Esophagus muscularis mucosa (tissue), 3 donors: ENCODE results near the gene ACOXL.

Experiments used
- POLR2A ChIP-seq: fragments of 450-650 bp; IDR thresholded peaks from one replicate; pipeline ENCODE4 v1.6.1; 2017; ENCODE audit warnings: antibody characterized with exemption, moderate library complexity, mild to moderate bottlenecking, low read depth
- TF ChIP-seq, protein P1 (sequence below), 3 experiments: fragments of 200-600 bp in 2 of 3; fragments of 450-650 bp in 1 of 3; sonication (generic) in 2 of 3; IDR thresholded peaks; one replicate each; pipeline ENCODE4 v1.5.1; 2017 to 2019; ENCODE audit warnings: antibody characterized with exemption in 3 of 3, mild to moderate bottlenecking in 2 of 3, moderate library complexity in 1 of 3

DNA sequence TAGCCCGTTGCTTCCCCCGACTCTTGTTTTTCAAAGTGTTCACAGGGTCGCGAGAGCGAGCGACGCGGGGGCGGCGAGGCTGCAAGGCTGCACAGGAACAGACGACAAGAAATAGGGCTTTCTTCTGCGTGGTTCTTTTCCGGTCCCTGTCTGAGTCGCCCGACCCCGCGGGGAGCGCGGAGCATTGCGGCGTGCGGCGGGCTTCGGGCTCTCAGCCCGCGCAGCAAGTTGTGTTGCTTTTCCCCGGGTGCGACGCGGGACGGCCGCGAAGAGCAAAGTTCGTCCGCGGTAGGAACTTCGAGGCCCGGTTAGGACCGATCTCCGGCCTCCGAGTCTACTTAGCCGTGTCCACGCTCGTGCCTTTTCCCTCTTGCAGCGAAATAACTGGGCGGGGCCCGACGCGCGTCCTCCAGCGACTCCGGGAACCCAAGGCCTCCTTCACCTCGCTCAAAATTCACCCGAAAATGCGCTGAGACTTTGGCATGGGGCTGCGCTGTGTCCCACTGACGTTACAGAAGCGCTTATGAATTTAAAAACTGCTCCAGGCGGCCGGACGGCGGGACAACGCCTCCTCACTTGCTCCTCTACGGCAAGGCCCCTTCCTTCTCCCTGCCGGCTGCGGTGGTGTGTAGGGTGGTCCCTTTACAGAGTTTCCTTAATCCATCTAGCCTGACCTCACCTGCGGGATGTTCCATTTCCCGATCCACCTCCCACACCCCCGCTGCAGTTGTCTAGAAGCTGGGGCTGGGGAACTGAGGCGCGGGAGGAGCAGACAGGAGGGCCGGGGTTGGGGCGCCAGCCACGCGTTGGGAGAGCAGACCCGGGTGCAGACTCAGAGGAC, 386.8 kb downstream of the ACOXL start:
- TF ChIP-seq, protein P1, sequence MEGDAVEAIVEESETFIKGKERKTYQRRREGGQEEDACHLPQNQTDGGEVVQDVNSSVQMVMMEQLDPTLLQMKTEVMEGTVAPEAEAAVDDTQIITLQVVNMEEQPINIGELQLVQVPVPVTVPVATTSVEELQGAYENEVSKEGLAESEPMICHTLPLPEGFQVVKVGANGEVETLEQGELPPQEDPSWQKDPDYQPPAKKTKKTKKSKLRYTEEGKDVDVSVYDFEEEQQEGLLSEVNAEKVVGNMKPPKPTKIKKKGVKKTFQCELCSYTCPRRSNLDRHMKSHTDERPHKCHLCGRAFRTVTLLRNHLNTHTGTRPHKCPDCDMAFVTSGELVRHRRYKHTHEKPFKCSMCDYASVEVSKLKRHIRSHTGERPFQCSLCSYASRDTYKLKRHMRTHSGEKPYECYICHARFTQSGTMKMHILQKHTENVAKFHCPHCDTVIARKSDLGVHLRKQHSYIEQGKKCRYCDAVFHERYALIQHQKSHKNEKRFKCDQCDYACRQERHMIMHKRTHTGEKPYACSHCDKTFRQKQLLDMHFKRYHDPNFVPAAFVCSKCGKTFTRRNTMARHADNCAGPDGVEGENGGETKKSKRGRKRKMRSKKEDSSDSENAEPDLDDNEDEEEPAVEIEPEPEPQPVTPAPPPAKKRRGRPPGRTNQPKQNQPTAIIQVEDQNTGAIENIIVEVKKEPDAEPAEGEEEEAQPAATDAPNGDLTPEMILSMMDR (IDR thresholded peaks at IDR 0.05), result no peak
- no peak for TF ChIP-seq POLR2A
